ENCODE measurements around the gene PTPN11.

Gene PTPN11

GRCh38 chr12:112538740-112539139 lies 120.0 kb downstream of the PTPN11 start:
- DNase-seq (ENCODE audit: low read depth in 4 of 4, low spot score in 1 of 4), result no peak

- DNase-seq (ENCODE audit: low read depth in 4 of 4, low spot score in 1 of 4), result no peak
These were observed 120.5 kb downstream of the PTPN11 start for GRCh38 chr12:112539221-112539620.

- DNase-seq (ENCODE audit: low read depth in 4 of 4, low spot score in 1 of 4), result no peak
These were observed 121.3 kb downstream of the PTPN11 start for GRCh38 chr12:112540021-112540420.

- DNase-seq (ENCODE audit: low read depth in 4 of 4, low spot score in 1 of 4), result no peak
These were observed 125.0 kb downstream of the PTPN11 start for GRCh38 chr12:112543751-112544150.

GRCh38 chr12:112546339-112546738 lies 127.6 kb downstream of the PTPN11 start:
- no peak for DNase-seq (ENCODE audit: low read depth in 4 of 4, low spot score in 1 of 4)

GRCh38 chr12:112546996-112547395 lies 128.2 kb downstream of the PTPN11 start:
- DNase-seq (ENCODE audit: low read depth in 4 of 4, low spot score in 1 of 4), result no peak

GRCh38 chr12:112549031-112549430 lies 130.3 kb downstream of the PTPN11 start:
- no peak for DNase-seq (ENCODE audit: low read depth in 4 of 4, low spot score in 1 of 4)

GRCh38 chr12:112551681-112552080 lies 132.9 kb downstream of the PTPN11 start:
- no peak for DNase-seq (ENCODE audit: low read depth in 4 of 4, low spot score in 1 of 4)

- DNase-seq (ENCODE audit: low read depth in 4 of 4, low spot score in 1 of 4), result no peak
These were observed 137.0 kb downstream of the PTPN11 start for GRCh38 chr12:112555621-112556233.

- no peak for DNase-seq (ENCODE audit: low read depth in 4 of 4, low spot score in 1 of 4)
These were observed 139.3 kb downstream of the PTPN11 start for GRCh38 chr12:112557951-112558630.
